ENCODE data around the gene GRIA4. TPM values are rescaled to one million over a fixed set of nuclear protein-coding genes. Genes with fewer than 3 reads are reported as not detected.

The GRIA4 gene
- total RNA-seq, 1 experiment from 2014 or later, result not detected

DNA sequence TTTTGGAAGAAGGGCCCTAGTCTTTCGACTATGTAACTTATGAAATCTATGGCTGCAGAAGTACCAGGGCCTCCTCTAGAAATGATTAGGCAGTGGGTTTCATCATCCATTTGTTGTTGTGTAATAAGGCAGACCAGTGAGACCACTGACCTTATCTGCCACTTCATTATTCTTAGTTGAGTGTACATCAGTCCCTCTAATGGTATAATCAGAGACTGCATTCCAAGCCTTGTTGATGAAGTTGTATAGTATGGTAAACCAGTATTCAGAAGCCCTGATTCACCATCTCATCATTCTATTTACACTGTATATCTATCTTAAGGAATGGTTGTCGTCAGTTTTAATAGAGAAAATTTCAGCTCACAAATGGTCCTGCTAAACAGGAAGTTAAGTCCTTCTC lies 32.2 kb upstream of the GRIA4 start:
- no peaks in the 10 kb centered on the region for H3K36me3 ChIP-seq (ENCODE audit: low read depth)
- H3K4me3 ChIP-seq, result no peak overlapping the region
- 0 out of 2 replicates have a peak, but pooled peaks cover 6% of the 10 kb centered on the region for H3K4me1 ChIP-seq (replicated peaks; ENCODE audit: insufficient read depth)
- H3K4me2 ChIP-seq, result no peak overlapping the region
- no peaks in the 10 kb centered on the region for H3K27me3 ChIP-seq (ENCODE audit: insufficient read depth, low read depth)
- no peak overlapping the region for H3K27ac ChIP-seq
- H2AFZ ChIP-seq, result no peak overlapping the region
- H3K9me2 ChIP-seq (ENCODE audit: insufficient read depth), result peaks cover 8% of the 10 kb centered on the region; the same call in 1 of the 2 replicates
- no peaks in the 10 kb centered on the region for H3F3A ChIP-seq (ENCODE audit: insufficient read depth, low read depth)
- 0 out of 2 replicates have a peak, but pooled peaks cover 4% of the 10 kb centered on the region for H3K9me3 ChIP-seq (ENCODE audit: insufficient read depth, low read depth)
- H3K79me2 ChIP-seq (ENCODE audit: low read depth), result no peaks in the 10 kb centered on the region
- intact Hi-C loops (cut with micrococcal nuclease; ENCODE audit: unreplicated experiment), result no loop called here
- TF ChIP-seq, protein P1, sequence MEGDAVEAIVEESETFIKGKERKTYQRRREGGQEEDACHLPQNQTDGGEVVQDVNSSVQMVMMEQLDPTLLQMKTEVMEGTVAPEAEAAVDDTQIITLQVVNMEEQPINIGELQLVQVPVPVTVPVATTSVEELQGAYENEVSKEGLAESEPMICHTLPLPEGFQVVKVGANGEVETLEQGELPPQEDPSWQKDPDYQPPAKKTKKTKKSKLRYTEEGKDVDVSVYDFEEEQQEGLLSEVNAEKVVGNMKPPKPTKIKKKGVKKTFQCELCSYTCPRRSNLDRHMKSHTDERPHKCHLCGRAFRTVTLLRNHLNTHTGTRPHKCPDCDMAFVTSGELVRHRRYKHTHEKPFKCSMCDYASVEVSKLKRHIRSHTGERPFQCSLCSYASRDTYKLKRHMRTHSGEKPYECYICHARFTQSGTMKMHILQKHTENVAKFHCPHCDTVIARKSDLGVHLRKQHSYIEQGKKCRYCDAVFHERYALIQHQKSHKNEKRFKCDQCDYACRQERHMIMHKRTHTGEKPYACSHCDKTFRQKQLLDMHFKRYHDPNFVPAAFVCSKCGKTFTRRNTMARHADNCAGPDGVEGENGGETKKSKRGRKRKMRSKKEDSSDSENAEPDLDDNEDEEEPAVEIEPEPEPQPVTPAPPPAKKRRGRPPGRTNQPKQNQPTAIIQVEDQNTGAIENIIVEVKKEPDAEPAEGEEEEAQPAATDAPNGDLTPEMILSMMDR (conservative IDR thresholded peaks at IDR 0.05), result 0 out of 2 replicates have a peak, but pooled peaks have one; percentile 42
- TF ChIP-seq EZH2 (IDR thresholded peaks at IDR 0.05; ENCODE audit: low read depth), result no peak
- CTCF ChIA-PET, result no interaction called here
- DNase-seq, result no peak
- POLR2A ChIA-PET (ENCODE audit: unreplicated experiment), result no interaction called here
- H4K20me1 ChIP-seq (ENCODE audit: insufficient read depth), result no peaks in the 10 kb centered on the region
- no TSS peak for BruUV-seq (replicated peaks)

DNA sequence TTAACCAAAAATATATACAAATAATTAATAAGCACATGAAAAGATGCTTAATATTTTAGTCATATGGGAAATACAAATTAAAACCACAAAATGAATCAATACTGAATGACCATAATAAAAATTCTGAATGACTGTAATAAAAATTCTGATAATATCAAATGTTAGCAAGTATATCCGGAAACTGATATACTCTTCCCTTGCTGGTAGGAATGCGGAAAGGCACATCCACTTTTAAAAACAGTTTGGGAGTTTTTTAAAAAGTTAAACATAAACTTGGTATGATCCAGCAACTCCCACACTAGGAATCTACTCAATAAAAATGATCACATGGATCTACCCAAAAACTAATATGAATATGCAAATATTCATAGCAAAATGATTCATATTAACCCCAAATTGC lies 30.8 kb upstream of the GRIA4 start:
- H4K20me1 ChIP-seq (ENCODE audit: insufficient read depth), result no peaks in the 10 kb centered on the region
- CTCF ChIA-PET, result no interaction called here
- no peaks in the 10 kb centered on the region for H3K36me3 ChIP-seq (ENCODE audit: low read depth)
- H3F3A ChIP-seq (ENCODE audit: insufficient read depth, low read depth), result no peaks in the 10 kb centered on the region
- no peaks in the 10 kb centered on the region for H3K79me2 ChIP-seq (ENCODE audit: low read depth)
- TF ChIP-seq EZH2 (IDR thresholded peaks at IDR 0.05; ENCODE audit: low read depth), result no peak
- TF ChIP-seq, protein P1 (conservative IDR thresholded peaks at IDR 0.05), result no peak
- no peak overlapping the region for H3K4me3 ChIP-seq
- intact Hi-C loops (cut with micrococcal nuclease; ENCODE audit: unreplicated experiment), result no loop called here
- no peak overlapping the region for H3K4me2 ChIP-seq
- H3K27ac ChIP-seq, result no peak overlapping the region
- peaks cover 8% of the 10 kb centered on the region; the same call in 1 of the 2 replicates for H3K9me2 ChIP-seq (ENCODE audit: insufficient read depth)
- no TSS peak for BruUV-seq (replicated peaks)
- 0 out of 2 replicates have a peak, but pooled peaks cover 6% of the 10 kb centered on the region for H3K4me1 ChIP-seq (replicated peaks; ENCODE audit: insufficient read depth)
- 0 out of 2 replicates have a peak, but pooled peaks cover 4% of the 10 kb centered on the region for H3K9me3 ChIP-seq (ENCODE audit: insufficient read depth, low read depth)
- no peak overlapping the region for H2AFZ ChIP-seq
- DNase-seq, result no peak
- H3K27me3 ChIP-seq (ENCODE audit: insufficient read depth, low read depth), result no peaks in the 10 kb centered on the region
- POLR2A ChIA-PET (ENCODE audit: unreplicated experiment), result no interaction called here

DNA sequence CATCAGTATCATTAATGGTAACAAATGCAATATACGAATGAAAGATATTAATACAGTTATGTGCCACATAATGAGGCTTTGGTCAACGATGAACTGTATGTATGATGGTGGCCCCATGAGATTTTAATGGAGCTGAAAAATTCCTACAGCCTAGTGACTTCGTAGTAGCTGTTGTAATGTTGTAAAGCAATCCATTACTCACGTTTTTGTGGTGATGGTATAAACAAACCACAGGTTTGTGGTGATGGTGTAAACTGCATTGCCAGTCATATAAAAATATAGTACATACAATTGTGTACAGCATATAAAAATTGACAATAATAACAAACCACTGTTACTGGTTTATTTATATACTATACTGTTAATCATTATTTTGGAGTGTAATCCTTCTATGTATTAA lies 27.4 kb upstream of the GRIA4 start:
- POLR2A ChIA-PET (ENCODE audit: unreplicated experiment), result no interaction called here

More for the DNA sequence above, 27.4 kb upstream of the GRIA4 start:
- Histone ChIP-seq H3K36me3 (ENCODE audit: low read depth) (no peaks in the 10 kb centered on the region), H3K9me3 (ENCODE audit: insufficient read depth, low read depth) (0 out of 2 replicates have a peak, but pooled peaks cover 4% of the 10 kb centered on the region), H2AFZ (peak overlapping the region; percentile 31; the same call in 1 of the 2 replicates), H3K27ac (no peak overlapping the region), H4K20me1 (ENCODE audit: insufficient read depth) (no peaks in the 10 kb centered on the region), H3K4me3 (no peak overlapping the region), H3K27me3 (ENCODE audit: insufficient read depth, low read depth) (no peaks in the 10 kb centered on the region), H3K79me2 (ENCODE audit: low read depth) (no peaks in the 10 kb centered on the region), H3K4me1 (replicated peaks; ENCODE audit: insufficient read depth) (no peaks in the 10 kb centered on the region), H3K4me2 (no peak overlapping the region), H3F3A (ENCODE audit: insufficient read depth, low read depth) (no peaks in the 10 kb centered on the region), H3K9me2 (ENCODE audit: insufficient read depth) (peaks cover 8% of the 10 kb centered on the region; the same call in 1 of the 2 replicates)
- intact Hi-C loops (cut with micrococcal nuclease; ENCODE audit: unreplicated experiment), result no loop called here
- TF ChIP-seq EZH2 (IDR thresholded peaks at IDR 0.05; ENCODE audit: low read depth), result no peak
- TF ChIP-seq, protein P1 (conservative IDR thresholded peaks at IDR 0.05), result no peak
- DNase-seq, result no peak
- no TSS peak for BruUV-seq (replicated peaks)
- CTCF ChIA-PET, result no interaction called here
